Endothelial cell (in vitro differentiated cells): ENCODE results near the gene QRFPR. TPM values are rescaled to one million over a fixed set of nuclear protein-coding genes. Genes with fewer than 3 reads are reported as not detected.

Experiments
- DNase-seq: peaks from one replicate; pipeline ENCODE4 v3.0.0; 2021; ENCODE audit warnings: low spot score
- H3K27ac Mint-ChIP-seq: one replicate; pipeline ENCODE4 v1.8.0; 2021; ENCODE audit warnings: mixed read lengths, inconsistent platforms; ENCODE audit not compliant: unreplicated experiment
- H3K27me3 Mint-ChIP-seq: one replicate; pipeline ENCODE4 v1.8.0; 2021; ENCODE audit warnings: mild to moderate bottlenecking, moderate library complexity, mixed read lengths, inconsistent platforms; ENCODE audit not compliant: unreplicated experiment
- H3K36me3 Mint-ChIP-seq: one replicate; pipeline ENCODE4 v1.8.0; 2021; ENCODE audit warnings: mild to moderate bottlenecking, low read depth, mixed read lengths, inconsistent platforms; ENCODE audit not compliant: unreplicated experiment
- H3K4me1 Mint-ChIP-seq: one replicate; pipeline ENCODE4 v1.8.0; 2021; ENCODE audit warnings: mild to moderate bottlenecking, mixed read lengths, inconsistent platforms; ENCODE audit not compliant: unreplicated experiment
- H3K4me3 Mint-ChIP-seq: one replicate; pipeline ENCODE4 v1.8.0; 2021; ENCODE audit warnings: mild to moderate bottlenecking, mixed read lengths, inconsistent platforms; ENCODE audit not compliant: unreplicated experiment
- H3K9me3 Mint-ChIP-seq: one replicate; pipeline ENCODE4 v1.8.0; 2021; ENCODE audit warnings: mixed read lengths, inconsistent platforms; ENCODE audit not compliant: unreplicated experiment
- CTCF ChIP-seq: fragments of 200-600 bp; sonication (generic); IDR thresholded peaks from one replicate; pipeline ENCODE4 v1.5.0; 2021; ENCODE audit warnings: antibody characterized with exemption; ENCODE audit not compliant: unreplicated experiment
- total RNA-seq: library from RNA; stranded (reverse); fragmentation: NEBNext Ultra II Directional; extraction: Animal tissue kit (Norgen Biotek cat#: 25700); gene quantifications from one replicate; pipeline ENCODE4 v1.2.1, GENCODE V29; 2021; ENCODE audit not compliant: unreplicated experiment

QRFPR gene
- total RNA-seq, 1 donor from 2014 or later, result 2.4 TPM

GRCh38 chr4:121306931-121307330 lies 73.9 kb downstream of the QRFPR start:
- no peaks in the 10 kb centered on the region for H3K9me3 Mint-ChIP-seq
- no peak overlapping the region for H3K4me3 Mint-ChIP-seq
- no peak overlapping the region for H3K27ac Mint-ChIP-seq

GRCh38 chr4:121304893-121305292 lies 75.9 kb downstream of the QRFPR start:
- Mint-ChIP-seq H3K4me1 (no peaks in the 10 kb centered on the region), H3K4me3 (no peak overlapping the region), H3K27ac (no peak overlapping the region), H3K9me3 (no peaks in the 10 kb centered on the region), H3K27me3 (no peaks in the 10 kb centered on the region), H3K36me3 (no peaks in the 10 kb centered on the region)
- no peak for TF ChIP-seq CTCF
- DNase-seq, result no peak

More at GRCh38 chr4:121306931-121307330, 73.9 kb downstream of the QRFPR start:
- TF ChIP-seq CTCF, result no peak
- no peak for DNase-seq
- Mint-ChIP-seq H3K27me3 (no peaks in the 10 kb centered on the region), H3K36me3 (no peaks in the 10 kb centered on the region), H3K4me1 (no peaks in the 10 kb centered on the region)

- H3K9me3 Mint-ChIP-seq, result no peaks in the 10 kb centered on the region
- TF ChIP-seq CTCF, result no peak
- H3K36me3 Mint-ChIP-seq, result no peaks in the 10 kb centered on the region
- no peak overlapping the region for H3K4me3 Mint-ChIP-seq
- no peak overlapping the region for H3K27ac Mint-ChIP-seq
- no peaks in the 10 kb centered on the region for H3K4me1 Mint-ChIP-seq
- H3K27me3 Mint-ChIP-seq, result no peaks in the 10 kb centered on the region
- no peak for DNase-seq
These were observed 81.5 kb downstream of the QRFPR start for GRCh38 chr4:121299367-121299766.

GRCh38 chr4:121283319-121283718 lies 97.5 kb downstream of the QRFPR start:
- no peak for DNase-seq

GRCh38 chr4:121280425-121280824 lies 100.4 kb downstream of the QRFPR start:
- TF ChIP-seq CTCF, result no peak
- DNase-seq, result no peak
- Mint-ChIP-seq H3K27me3 (peaks cover 3% of the 10 kb centered on the region), H3K36me3 (no peaks in the 10 kb centered on the region), H3K4me3 (no peak overlapping the region), H3K9me3 (no peaks in the 10 kb centered on the region), H3K4me1 (no peaks in the 10 kb centered on the region), H3K27ac (no peak overlapping the region)

More at GRCh38 chr4:121283319-121283718, 97.5 kb downstream of the QRFPR start:
- Mint-ChIP-seq H3K4me3 (no peak overlapping the region), H3K27ac (no peak overlapping the region), H3K36me3 (no peaks in the 10 kb centered on the region), H3K4me1 (no peaks in the 10 kb centered on the region), H3K9me3 (no peaks in the 10 kb centered on the region), H3K27me3 (peaks cover 4% of the 10 kb centered on the region)
- TF ChIP-seq CTCF, result no peak
